PC-9 (cell line): ENCODE data around the gene NOTCH3.

ENCODE experiments used
- EZH2 ChIP-seq: fragments of 200-600 bp; sonication (generic); IDR thresholded peaks from 2 replicates; pipeline ENCODE4 v1.8.0; 2017; ENCODE audit warnings: antibody characterized with exemption, low read depth
- TF ChIP-seq, protein P1 (sequence below): fragments of 200-600 bp; sonication (generic); conservative IDR thresholded peaks from 2 replicates; pipeline ENCODE4 v1.6.1; 2017; ENCODE audit warnings: mixed run types, antibody characterized with exemption, mild to moderate bottlenecking, moderate library complexity

DNA sequence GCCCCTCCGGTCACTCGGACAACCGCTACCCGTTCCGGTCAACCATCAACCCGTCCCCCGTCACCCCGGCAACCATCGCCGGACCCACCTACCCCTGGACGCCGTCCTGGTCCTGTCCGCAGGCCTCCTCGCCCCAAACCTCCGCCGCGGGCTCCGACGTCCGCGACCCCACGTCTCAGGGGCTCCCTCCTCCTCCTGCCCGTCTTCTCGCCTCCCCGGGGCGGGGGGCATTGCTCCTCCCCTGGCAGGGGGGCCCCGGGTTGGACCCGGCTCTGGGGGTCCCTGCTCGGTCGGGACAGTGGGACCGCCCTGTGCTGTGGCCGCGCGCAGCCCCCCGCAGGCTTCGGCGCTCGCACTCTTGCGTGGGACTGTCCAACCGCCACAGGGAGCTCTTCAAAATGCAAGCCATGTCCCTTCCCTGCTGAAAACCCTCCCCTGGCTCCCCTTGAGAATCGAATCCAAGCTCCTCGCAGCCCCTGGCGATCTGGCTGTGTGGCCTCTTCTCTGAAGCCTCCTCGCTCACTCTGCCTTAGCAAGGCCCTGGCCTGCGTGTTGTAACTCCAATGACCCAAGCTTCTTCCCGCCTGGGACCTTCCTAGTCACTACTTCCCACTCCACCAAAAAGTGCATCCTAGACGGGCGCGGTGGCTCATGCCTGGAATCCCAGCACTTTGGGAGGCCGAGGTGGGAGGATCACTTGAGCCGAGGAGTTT is 23.0 kb upstream of the NOTCH3 start:
- TF ChIP-seq EZH2, result no peak
- TF ChIP-seq, protein P1, sequence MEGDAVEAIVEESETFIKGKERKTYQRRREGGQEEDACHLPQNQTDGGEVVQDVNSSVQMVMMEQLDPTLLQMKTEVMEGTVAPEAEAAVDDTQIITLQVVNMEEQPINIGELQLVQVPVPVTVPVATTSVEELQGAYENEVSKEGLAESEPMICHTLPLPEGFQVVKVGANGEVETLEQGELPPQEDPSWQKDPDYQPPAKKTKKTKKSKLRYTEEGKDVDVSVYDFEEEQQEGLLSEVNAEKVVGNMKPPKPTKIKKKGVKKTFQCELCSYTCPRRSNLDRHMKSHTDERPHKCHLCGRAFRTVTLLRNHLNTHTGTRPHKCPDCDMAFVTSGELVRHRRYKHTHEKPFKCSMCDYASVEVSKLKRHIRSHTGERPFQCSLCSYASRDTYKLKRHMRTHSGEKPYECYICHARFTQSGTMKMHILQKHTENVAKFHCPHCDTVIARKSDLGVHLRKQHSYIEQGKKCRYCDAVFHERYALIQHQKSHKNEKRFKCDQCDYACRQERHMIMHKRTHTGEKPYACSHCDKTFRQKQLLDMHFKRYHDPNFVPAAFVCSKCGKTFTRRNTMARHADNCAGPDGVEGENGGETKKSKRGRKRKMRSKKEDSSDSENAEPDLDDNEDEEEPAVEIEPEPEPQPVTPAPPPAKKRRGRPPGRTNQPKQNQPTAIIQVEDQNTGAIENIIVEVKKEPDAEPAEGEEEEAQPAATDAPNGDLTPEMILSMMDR, result no peak
